Measurements from ENCODE around the gene GPX3.
A peak's percentile ranks its signal among the peaks of the same experiment; 100 is the strongest.

The GPX3 gene

DNA sequence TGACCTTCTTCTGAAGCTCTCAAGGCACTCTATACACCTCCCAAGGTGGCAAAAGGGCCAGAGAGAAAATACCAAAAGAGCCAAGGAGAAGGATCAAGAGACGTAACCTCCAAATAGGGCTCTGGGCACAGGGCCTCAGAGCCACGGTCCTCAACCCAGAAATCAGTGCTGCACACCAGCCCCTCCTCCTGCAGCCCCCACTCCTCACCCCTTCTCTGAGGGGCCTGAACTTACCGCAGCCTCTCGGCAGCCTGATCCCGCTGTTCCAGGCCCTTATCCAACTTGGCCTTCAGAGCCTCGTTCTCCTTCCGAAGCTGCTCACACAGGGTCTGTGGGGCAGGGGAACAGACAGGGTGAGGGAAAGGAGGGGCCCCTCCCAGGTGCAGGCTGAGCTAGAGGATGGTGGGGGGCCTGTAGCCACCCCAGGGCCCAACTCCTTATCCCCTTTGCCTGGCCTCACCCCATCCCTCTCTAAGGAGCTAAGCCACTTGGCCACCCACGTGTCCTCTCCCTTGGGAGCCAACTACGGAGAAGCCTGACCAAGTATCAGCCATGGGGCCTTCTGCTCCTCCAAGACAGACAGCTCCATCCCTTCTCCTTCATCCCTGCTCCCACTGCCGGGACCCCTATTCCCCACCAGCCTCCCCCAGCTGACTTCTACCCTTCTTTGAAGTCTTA, 31.7 kb downstream of the GPX3 start:
- peak overlapping the region; percentile 79 for H3K27ac Mint-ChIP-seq
- DNase-seq: no peak
- peaks cover 5% of the 10 kb centered on the region for H3K4me1 Mint-ChIP-seq
- TF ChIP-seq CTCF (IDR thresholded peaks at IDR 0.05): no peak
- no peak overlapping the region for H3K4me3 Mint-ChIP-seq
- H3K9me3 Mint-ChIP-seq: no peaks in the 10 kb centered on the region
- H3K27me3 Mint-ChIP-seq (ENCODE audit: low read depth, poor library complexity): peaks cover 7% of the 10 kb centered on the region
- peaks cover 41% of the 10 kb centered on the region for H3K36me3 Mint-ChIP-seq (ENCODE audit: low read depth)

GRCh38 chr5:151052836-151053235, 32.4 kb downstream of the GPX3 start:
- Mint-ChIP-seq H3K4me1 (peaks cover 5% of the 10 kb centered on the region), H3K9me3 (no peaks in the 10 kb centered on the region), H3K27me3 (ENCODE audit: low read depth, poor library complexity) (peaks cover 7% of the 10 kb centered on the region), H3K27ac (peak overlapping the region; percentile 79), H3K4me3 (no peak overlapping the region), H3K36me3 (ENCODE audit: low read depth) (peaks cover 36% of the 10 kb centered on the region)
- no peak for DNase-seq
- no peak for TF ChIP-seq CTCF (IDR thresholded peaks at IDR 0.05)

- Mint-ChIP-seq H3K36me3 (ENCODE audit: low read depth) (peaks cover 27% of the 10 kb centered on the region), H3K9me3 (no peaks in the 10 kb centered on the region), H3K27ac (no peak overlapping the region), H3K27me3 (ENCODE audit: low read depth, poor library complexity) (peaks cover 3% of the 10 kb centered on the region), H3K4me3 (no peak overlapping the region), H3K4me1 (peaks cover 5% of the 10 kb centered on the region)
- no peak for DNase-seq
- no peak for TF ChIP-seq CTCF (IDR thresholded peaks at IDR 0.05)
These were observed 33.5 kb downstream of the GPX3 start for GRCh38 chr5:151053796-151054462.

- no peak for DNase-seq
- Mint-ChIP-seq H3K4me3 (no peak overlapping the region), H3K36me3 (ENCODE audit: low read depth) (peaks cover 29% of the 10 kb centered on the region), H3K27me3 (ENCODE audit: low read depth, poor library complexity) (peaks cover 3% of the 10 kb centered on the region), H3K27ac (peak overlapping the region; percentile 45), H3K9me3 (no peaks in the 10 kb centered on the region), H3K4me1 (peaks cover 5% of the 10 kb centered on the region)
- no peak for TF ChIP-seq CTCF (IDR thresholded peaks at IDR 0.05)
These were observed 34.3 kb downstream of the GPX3 start for GRCh38 chr5:151054709-151055108.

DNA sequence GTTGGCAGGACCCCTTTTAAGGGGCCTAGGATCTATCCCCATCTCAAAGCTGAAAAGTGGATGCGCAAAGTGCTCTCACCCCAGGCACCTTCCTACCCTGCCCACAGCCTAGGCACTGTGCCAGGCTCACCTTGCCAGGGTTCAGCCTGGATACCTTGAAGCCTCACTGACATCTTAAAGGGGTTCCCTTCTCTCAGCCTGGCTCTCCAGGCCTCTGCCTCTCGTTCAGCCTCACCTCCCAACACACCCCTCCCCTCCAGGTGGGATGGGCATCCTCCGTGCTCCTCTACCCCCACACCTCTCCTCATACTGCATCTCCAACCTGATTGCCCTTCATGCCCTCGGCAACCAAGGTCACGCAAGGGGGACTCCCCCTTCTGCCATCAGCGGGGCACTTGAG, 34.9 kb downstream of the GPX3 start:
- no peak overlapping the region for H3K4me3 Mint-ChIP-seq

More for the DNA sequence above, 34.9 kb downstream of the GPX3 start:
- Mint-ChIP-seq H3K27ac (no peak overlapping the region), H3K27me3 (ENCODE audit: low read depth, poor library complexity) (peaks cover 3% of the 10 kb centered on the region), H3K36me3 (ENCODE audit: low read depth) (peaks cover 29% of the 10 kb centered on the region), H3K9me3 (no peaks in the 10 kb centered on the region), H3K4me1 (peaks cover 5% of the 10 kb centered on the region)
- DNase-seq: no peak
- TF ChIP-seq CTCF (IDR thresholded peaks at IDR 0.05): no peak
